Endothelial cell of umbilical vein (primary cell): Measurements from ENCODE around the gene SSX4. TPM values are rescaled to one million over a fixed set of nuclear protein-coding genes. Genes with fewer than 3 reads are reported as not detected.
"Not testable (repeated sequence)": the region's sequence is repeated elsewhere in the genome, so short reads cannot be mapped to it uniquely, and the experiment has no call there.

ENCODE experiments used
- BruUV-seq: library from RNA; stranded (reverse); fragments of 400-500 nt; replicated peaks from 2 replicates; lab custom pipeline; 2021; lab: Mats Ljungman, UMichigan
- CTCF ChIA-PET: fragments of 300-600, 350-600 bp; sonication (Branson Sonifier 250); formaldehyde crosslinking; loops from one replicate; lab custom pipeline; 2021; ENCODE audit warnings: antibody characterized with exemption, inconsistent platforms; lab: Charles Lee
- POLR2A ChIA-PET: fragments of 300-600, 350-600 bp; sonication (Branson Sonifier 250); formaldehyde crosslinking; loops from one replicate; lab custom pipeline; 2021; ENCODE audit warnings: antibody characterized with exemption, inconsistent platforms; lab: Charles Lee
- DNase-seq: peaks from one replicate; pipeline ENCODE4 v3.0.0-alpha.2; 2011; ENCODE audit warnings: low read depth, low spot score
- FAIRE-seq: peaks from 2 replicates; lab custom pipeline; 2011; peaks lifted over from hg19 to GRCh38; lab: Jason Lieb, UNC
- H2AFZ ChIP-seq: 2 replicates; pipeline ENCODE4 v1.6.0; 2012; ENCODE audit warnings: low read depth, low read length, control low read depth, inconsistent platforms
- H3K27ac ChIP-seq: 2 replicates; pipeline ENCODE4 v1.5.1; 2011; ENCODE audit warnings: low read depth, mild to moderate bottlenecking, control low read depth, low read length, moderate library complexity; ENCODE audit not compliant: insufficient read depth
- H3K27me3 ChIP-seq, 2 experiments: 2 replicates each; pipeline versions ENCODE4 v1.6.0 to v1.6.1; 2011; ENCODE audit warnings: low read length in 2 of 2, mixed read lengths in 1 of 2; ENCODE audit not compliant: control insufficient read depth in 2 of 2, insufficient read depth in 2 of 2
- H3K36me3 ChIP-seq, 2 experiments: 2 replicates in 1 of 2; 3 replicates in 1 of 2; pipeline ENCODE4 v1.5.1; 2011; ENCODE audit warnings: low read length in 2 of 2, mild to moderate bottlenecking in 1 of 2, moderate library complexity in 1 of 2; ENCODE audit not compliant: control insufficient read depth in 2 of 2, insufficient read depth in 2 of 2; ENCODE audit errors: extremely low read depth in 1 of 2
- H3K4me1 ChIP-seq: 3 replicates; pipeline ENCODE4 v1.5.1; 2011; ENCODE audit warnings: mild to moderate bottlenecking, low read length; ENCODE audit not compliant: control insufficient read depth, insufficient read depth; ENCODE audit errors: extremely low read depth
- H3K4me2 ChIP-seq: 2 replicates; pipeline ENCODE4 v1.6.1; 2011; ENCODE audit warnings: low read length, control low read depth, mixed read lengths; ENCODE audit not compliant: insufficient read depth
- H3K4me3 ChIP-seq, 3 experiments: fragments of 200-600 bp in 1 of 3; sonication (generic), shearing (Covaris generic) in 1 of 3; replicated peaks in 1 of 3; 2 replicates each; pipeline ENCODE4 v1.5.1; 2011 to 2016; ENCODE audit warnings: control low read depth in 3 of 3, low read length in 3 of 3, mild to moderate bottlenecking in 2 of 3, inconsistent platforms in 1 of 3, low read depth in 1 of 3, moderate library complexity in 1 of 3; ENCODE audit not compliant: insufficient read depth in 1 of 3
- H3K79me2 ChIP-seq: 2 replicates; pipeline ENCODE4 v1.6.0; 2012; ENCODE audit warnings: low read length, inconsistent platforms; ENCODE audit not compliant: control insufficient read depth, insufficient read depth
- H3K9ac ChIP-seq: replicated peaks from 2 replicates; pipeline ENCODE3; 2011; ENCODE audit warnings: low read length, control low read depth; ENCODE audit not compliant: insufficient read depth; ENCODE audit errors: extremely low read depth
- H3K9me1 ChIP-seq: replicated peaks from 3 replicates; pipeline ENCODE4 v1.6.0; 2011; ENCODE audit warnings: mild to moderate bottlenecking, low read length; ENCODE audit not compliant: control insufficient read depth, insufficient read depth; ENCODE audit errors: extremely low read depth
- H3K9me3 ChIP-seq: replicated peaks from 2 replicates; pipeline ENCODE4 v1.5.1; 2012; ENCODE audit warnings: low read length, inconsistent platforms; ENCODE audit not compliant: control insufficient read depth, insufficient read depth
- H4K20me1 ChIP-seq: replicated peaks from 2 replicates; pipeline ENCODE3; 2011; ENCODE audit warnings: mild to moderate bottlenecking, low read length; ENCODE audit not compliant: control insufficient read depth, insufficient read depth; ENCODE audit errors: extremely low read depth
- dilution Hi-C: fragments of 300-500 bp; cut with MboI; formaldehyde crosslinking; loops from one replicate; pipeline ENCODE4 v1.15.0; 2019; ENCODE audit warnings: low sequenced_read_pairs; ENCODE audit not compliant: extremely low pct_ligation_motif_present
- intact Hi-C: fragments of 100-400 bp; cut with micrococcal nuclease; formaldehyde crosslinking; loops from one replicate; pipeline ENCODE4 v1.10.0; 2022
- polyA plus RNA-seq, 4 experiments: library from polyadenylated mRNA; depleted of rRNA in 3 of 4; stranded (reverse) in 3 of 4; unstranded in 1 of 4; fragments of >200 nt; gene quantifications; 2 replicates each; pipeline versions ENCODE4 v1.2.1 to v1.2.3, GENCODE V29; 2011 to 2012; ENCODE audit warnings: missing spikeins in 1 of 4
- total RNA-seq: library from RNA; stranded (reverse); gene quantifications from 2 replicates; pipeline ENCODE4 v1.2.3, GENCODE V29; 2021

SSX4 gene
- total and polyA plus RNA-seq, 2 donors (not counting 3 experiments of a cell fraction or from before 2014, with no cell fraction given) = not detected

- H3K27me3 ChIP-seq, CTCF ChIA-PET, intact Hi-C loops, H2AFZ ChIP-seq, H4K20me1 ChIP-seq, H3K27ac ChIP-seq, BruUV-seq, H3K9me3 ChIP-seq, H3K4me1 ChIP-seq, DNase-seq, H3K4me2 ChIP-seq, H3K36me3 ChIP-seq, H3K79me2 ChIP-seq, dilution Hi-C loops, H3K4me3 ChIP-seq, POLR2A ChIA-PET, H3K9ac ChIP-seq, FAIRE-seq, H3K9me1 ChIP-seq: not testable (repeated sequence)
These were observed 43.8 kb downstream of the SSX4 start for GRCh38 chrX:48427027-48427716.

DNA sequence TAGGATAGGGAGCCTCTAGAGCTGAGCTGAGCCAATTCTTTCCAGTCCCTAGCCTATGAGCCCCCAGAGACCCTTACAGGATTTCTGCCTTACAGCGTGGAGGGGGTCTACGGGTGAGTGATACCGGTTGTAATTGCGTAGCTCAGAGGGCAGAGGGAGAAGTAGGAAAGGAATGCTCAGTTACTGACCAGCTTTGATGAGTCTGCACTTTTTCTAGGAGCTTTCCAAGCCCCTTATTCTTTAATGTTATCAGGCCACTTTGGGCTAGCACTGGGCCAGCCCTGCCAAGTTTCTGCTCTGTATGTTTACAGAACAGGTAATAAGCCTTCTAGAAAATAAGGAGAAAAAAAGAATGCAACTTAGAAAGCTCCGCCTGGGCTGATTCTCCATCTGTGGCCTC is 46.3 kb downstream of the SSX4 start:
- H3K9me3 ChIP-seq, H3K9ac ChIP-seq, H2AFZ ChIP-seq, intact Hi-C loops, H3K36me3 ChIP-seq, H3K79me2 ChIP-seq, FAIRE-seq, DNase-seq, CTCF ChIA-PET, H4K20me1 ChIP-seq, BruUV-seq, H3K4me3 ChIP-seq, POLR2A ChIA-PET, H3K4me1 ChIP-seq, H3K9me1 ChIP-seq, dilution Hi-C loops, H3K27me3 ChIP-seq, H3K27ac ChIP-seq, H3K4me2 ChIP-seq: not testable (repeated sequence)

- H3K4me3 ChIP-seq, H3K9me3 ChIP-seq, FAIRE-seq, H3K9ac ChIP-seq, dilution Hi-C loops, CTCF ChIA-PET, H3K9me1 ChIP-seq, H3K27ac ChIP-seq, H3K36me3 ChIP-seq, H3K79me2 ChIP-seq, H4K20me1 ChIP-seq, intact Hi-C loops, H3K27me3 ChIP-seq, H3K4me1 ChIP-seq, DNase-seq, BruUV-seq, POLR2A ChIA-PET, H2AFZ ChIP-seq, H3K4me2 ChIP-seq: not testable (repeated sequence)
These were observed 46.8 kb downstream of the SSX4 start for GRCh38 chrX:48430166-48430565.

GRCh38 chrX:48433713-48434112 is 50.4 kb downstream of the SSX4 start:
- H3K4me3 ChIP-seq, intact Hi-C loops, H3K9me1 ChIP-seq, POLR2A ChIA-PET, H3K9ac ChIP-seq, BruUV-seq, H4K20me1 ChIP-seq, H3K79me2 ChIP-seq, H3K4me1 ChIP-seq, H3K27ac ChIP-seq, H3K9me3 ChIP-seq, H3K27me3 ChIP-seq, DNase-seq, H3K36me3 ChIP-seq, H2AFZ ChIP-seq, dilution Hi-C loops, CTCF ChIA-PET, FAIRE-seq, H3K4me2 ChIP-seq: not testable (repeated sequence)
